K562 (cell line): ENCODE results near the gene RRAGD. TPM values are rescaled to one million over a fixed set of nuclear protein-coding genes. Genes with fewer than 3 reads are reported as not detected.

Source experiments
- CBX3 ChIP-seq, 2 experiments: IDR thresholded peaks; 1 replicate in 1 of 2; 2 replicates in 1 of 2; pipeline ENCODE4 v1.6.1; 2012; ENCODE audit warnings: inconsistent platforms in 2 of 2, low read length in 2 of 2, borderline replicate concordance in 1 of 2, control low read depth in 1 of 2
- CBX8 ChIP-seq: fragments of 200-600 bp; sonication (generic); IDR thresholded peaks from 2 replicates; pipeline ENCODE4 v1.6.1; 2012; ENCODE audit warnings: borderline replicate concordance, mixed run types, low read depth, mild to moderate bottlenecking, moderate library complexity, mixed read lengths, low read length, control low read depth, inconsistent platforms; ENCODE audit not compliant: poor library complexity, severe bottlenecking; ENCODE audit errors: extremely low read depth
- DIDO1 ChIP-seq: fragments of 450-650 bp; IDR thresholded peaks from 2 replicates; pipeline ENCODE4 v1.6.1; 2016; ENCODE audit warnings: low read depth, missing biosample characterization, missing genetic modification characterization
- EP300 ChIP-seq: IDR thresholded peaks from 2 replicates; pipeline ENCODE4 v1.6.1; 2012; ENCODE audit warnings: low read length, improper control_type of control experiment
- FOXJ2 ChIP-seq: fragments of 200-800 bp; sonication (Bioruptor generic); IDR thresholded peaks from 2 replicates; pipeline ENCODE4 v1.6.1; 2016; ENCODE audit warnings: missing genetic modification characterization, missing compliant biosample characterization
- HDAC8 ChIP-seq: fragments of 450-650 bp; IDR thresholded peaks from 2 replicates; pipeline ENCODE4 v1.6.1; 2016; ENCODE audit warnings: mild to moderate bottlenecking, missing genetic modification characterization, moderate library complexity, missing compliant biosample characterization
- KDM1A ChIP-seq, 2 experiments: fragments of 450-650 bp; IDR thresholded peaks; 2 replicates each; pipeline ENCODE4 v1.6.1; 2016; ENCODE audit warnings: mild to moderate bottlenecking in 2 of 2
- KDM2B ChIP-seq: fragments of 250-450 bp; sonication (Bioruptor Pico); IDR thresholded peaks from 2 replicates; pipeline ENCODE4 v1.8.0; 2021; ENCODE audit warnings: mild to moderate bottlenecking, moderate library complexity
- KLF1 ChIP-seq: fragments of 450-650 bp; IDR thresholded peaks from 2 replicates; pipeline ENCODE4 v1.6.1; 2016; ENCODE audit warnings: missing genetic modification characterization, missing compliant biosample characterization
- MYBL2 ChIP-seq, 2 experiments: fragments of 450-650 bp in 1 of 2; sonication (generic) in 1 of 2; formaldehyde crosslinking in 1 of 2; IDR thresholded peaks; 2 replicates each; pipeline versions ENCODE4 v1.6.1 to v1.8.1; 2017 to 2022; ENCODE audit warnings: borderline replicate concordance in 1 of 2, inconsistent platforms in 1 of 2, low read depth in 1 of 2, mild to moderate bottlenecking in 1 of 2, missing genetic modification reagents in 1 of 2, moderate library complexity in 1 of 2
- MYNN ChIP-seq, 2 experiments: sonication (generic); formaldehyde crosslinking in 1 of 2; IDR thresholded peaks; 2 replicates each; pipeline versions ENCODE4 v1.5.0 to v1.6.1; 2016 to 2020; ENCODE audit warnings: antibody characterized with exemption in 1 of 2, missing genetic modification reagents in 1 of 2
- OTX1 ChIP-seq: fragments of 450-650 bp; formaldehyde crosslinking; IDR thresholded peaks from 2 replicates; pipeline ENCODE4 v1.4.0; 2022; ENCODE audit warnings: mild to moderate bottlenecking
- SAP30 ChIP-seq: fragments of 200-600 bp; sonication (generic); IDR thresholded peaks from 2 replicates; pipeline ENCODE4 v1.6.1; 2012; ENCODE audit warnings: borderline replicate concordance, low read depth, mild to moderate bottlenecking, moderate library complexity, low read length, control low read depth, inconsistent platforms; ENCODE audit not compliant: insufficient read depth, poor library complexity, severe bottlenecking
- SRSF1 ChIP-seq: fragments of 200-400 bp; formaldehyde crosslinking; IDR thresholded peaks from 2 replicates; pipeline ENCODE4 v1.6.1; 2017; ENCODE audit warnings: mild to moderate bottlenecking, low read depth, low read length, moderate library complexity
- ZFP1 ChIP-seq: fragments of 450-650 bp; formaldehyde crosslinking; IDR thresholded peaks from 2 replicates; pipeline ENCODE4 v1.4.0; 2020; ENCODE audit warnings: mild to moderate bottlenecking, mixed read lengths
- ZNF507 ChIP-seq: conservative IDR thresholded peaks from 2 replicates; pipeline ENCODE4 v1.6.1; 2017; ENCODE audit warnings: missing genetic modification characterization, missing compliant biosample characterization
- ZZZ3 ChIP-seq: fragments of 450-650 bp; IDR thresholded peaks from 2 replicates; pipeline ENCODE4 v1.6.1; 2016; ENCODE audit warnings: antibody characterized with exemption, mild to moderate bottlenecking, moderate library complexity
- polyA plus RNA-seq, 8 experiments: library from polyadenylated mRNA; depleted of rRNA in 4 of 8; stranded (reverse) in 5 of 8; unstranded in 3 of 8; fragments of >200 nt; fragmentation: Nextera tagmentation in 2 of 8; fragmentation: Illumina TruSeq in 1 of 8; extraction: Ambion mirVana in 2 of 8; extraction: Trizol in 1 of 8; gene quantifications; 2 replicates each; pipeline versions ENCODE4 v1.2.1 to v1.2.3, GENCODE V29; 2011 to 2014; ENCODE audit warnings: inconsistent platforms in 1 of 8, missing spikeins in 1 of 8
- total RNA-seq, 7 experiments: library from RNA; depleted of rRNA in 6 of 7; stranded (reverse); fragments of >200 nt in 6 of 7; fragmentation: Illumina TruSeq in 2 of 7; extraction: Trizol in 2 of 7; gene quantifications; 2 replicates each; pipeline versions ENCODE4 v1.2.1 to v1.2.3, GENCODE V29; 2011 to 2021; ENCODE audit warnings: low replicate concordance in 1 of 7
- TF ChIP-seq, protein P1 (sequence below): IDR thresholded peaks from 3 replicates; pipeline ENCODE4 v1.6.1; 2011; ENCODE audit warnings: borderline replicate concordance, mild to moderate bottlenecking, moderate library complexity; ENCODE audit not compliant: insufficient read length; ENCODE audit errors: extremely low read depth
- TF ChIP-seq, protein P2 (sequence below), 2 experiments: IDR thresholded peaks; 2 replicates each; pipeline ENCODE4 v1.6.1; 2011; ENCODE audit warnings: borderline replicate concordance in 1 of 2, control low read depth in 1 of 2, low read depth in 1 of 2, low read length in 1 of 2, mild to moderate bottlenecking in 1 of 2, mixed read lengths in 1 of 2, moderate library complexity in 1 of 2; ENCODE audit not compliant: insufficient read depth in 1 of 2, insufficient read length in 1 of 2, poor library complexity in 1 of 2, severe bottlenecking in 1 of 2; ENCODE audit errors: extremely low read depth in 1 of 2
- TF ChIP-seq, protein P3 (sequence below): sonication (generic); formaldehyde crosslinking; IDR thresholded peaks from 2 replicates; pipeline ENCODE4 v1.8.0; 2022; ENCODE audit warnings: mild to moderate bottlenecking, missing genetic modification reagents, borderline replicate concordance

RRAGD gene
- total and polyA plus RNA-seq, 9 of the 15 experiments (the other 6 are each of a cell fraction or from before 2014, with no cell fraction given) = 0.03 to 0.07 (median 0.04) TPM; not detected in 6

DNA sequence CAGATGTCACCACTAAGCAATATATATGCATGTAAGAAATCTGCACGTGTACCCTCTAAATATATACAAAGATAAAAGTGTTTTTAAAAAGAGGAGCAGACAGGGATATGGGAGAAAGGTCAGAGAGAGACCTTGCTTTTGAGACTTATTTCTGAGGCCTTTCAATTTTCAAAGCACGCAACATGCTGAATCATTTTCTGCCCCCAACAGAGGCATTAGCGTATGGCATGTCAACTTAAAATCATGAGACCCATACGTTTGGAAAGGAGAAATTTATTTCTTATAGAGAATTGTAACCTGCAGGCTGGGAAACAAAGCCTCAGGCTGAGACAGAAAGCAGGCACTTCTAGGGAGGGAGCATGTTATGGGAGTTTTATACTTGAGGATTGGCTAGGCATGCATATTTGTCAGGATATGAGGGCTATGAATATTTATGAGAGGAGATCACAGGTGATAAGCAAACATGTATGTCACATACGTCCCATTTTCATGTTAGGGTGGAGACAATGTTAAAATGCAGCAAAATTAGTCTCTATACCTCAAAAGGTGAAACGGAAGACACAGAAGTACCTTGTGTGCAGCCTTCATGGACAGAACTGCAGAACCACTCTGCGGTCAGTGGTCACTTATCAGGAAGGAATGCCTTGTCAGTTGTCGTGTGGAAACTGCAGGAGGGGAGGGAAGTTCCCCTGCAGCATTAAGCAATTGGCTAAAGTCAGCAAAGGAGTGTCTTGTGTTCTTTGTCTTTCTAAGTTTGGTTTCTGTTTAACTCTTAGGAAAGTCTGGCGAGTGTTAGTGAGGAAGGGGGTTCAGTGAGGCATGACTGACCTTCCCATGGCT is 90.7 kb downstream of the RRAGD start (continued):
- TF ChIP-seq KLF1 (tag) (no peak), CBX8 (no peak), OTX1 (CRISPR knock-in tag) (no peak), SRSF1 (no peak), DIDO1 (tag) (no peak), EP300 (peak; percentile 77), ZZZ3 (no peak), HDAC8 (tag) (no peak), ZNF507 (no peak), FOXJ2 (no peak), MYNN (IDR thresholded peaks at IDR 0.05) (no peak), MYNN (CRISPR knock-in tag; IDR thresholded peaks at IDR 0.05) (no peak), KDM2B (CRISPR knock-in tag) (no peak), KDM1A (IDR thresholded peaks at IDR 0.05) (no peak), MYBL2 (IDR thresholded peaks at IDR 0.05; ENCODE audit: low read depth) (no peak), MYBL2 (CRISPR knock-in tag; IDR thresholded peaks at IDR 0.05; ENCODE audit: borderline replicate concordance) (no peak), ZFP1 (CRISPR knock-in tag) (no peak), CBX3 (IDR thresholded peaks at IDR 0.05; ENCODE audit: borderline replicate concordance in 1 of 2, low read length in 2 of 2) (peak in 1 of 2 experiments; percentile 67; a peak in 1 of 3 replicates), SAP30 (no peak)
- TF ChIP-seq, protein P1, sequence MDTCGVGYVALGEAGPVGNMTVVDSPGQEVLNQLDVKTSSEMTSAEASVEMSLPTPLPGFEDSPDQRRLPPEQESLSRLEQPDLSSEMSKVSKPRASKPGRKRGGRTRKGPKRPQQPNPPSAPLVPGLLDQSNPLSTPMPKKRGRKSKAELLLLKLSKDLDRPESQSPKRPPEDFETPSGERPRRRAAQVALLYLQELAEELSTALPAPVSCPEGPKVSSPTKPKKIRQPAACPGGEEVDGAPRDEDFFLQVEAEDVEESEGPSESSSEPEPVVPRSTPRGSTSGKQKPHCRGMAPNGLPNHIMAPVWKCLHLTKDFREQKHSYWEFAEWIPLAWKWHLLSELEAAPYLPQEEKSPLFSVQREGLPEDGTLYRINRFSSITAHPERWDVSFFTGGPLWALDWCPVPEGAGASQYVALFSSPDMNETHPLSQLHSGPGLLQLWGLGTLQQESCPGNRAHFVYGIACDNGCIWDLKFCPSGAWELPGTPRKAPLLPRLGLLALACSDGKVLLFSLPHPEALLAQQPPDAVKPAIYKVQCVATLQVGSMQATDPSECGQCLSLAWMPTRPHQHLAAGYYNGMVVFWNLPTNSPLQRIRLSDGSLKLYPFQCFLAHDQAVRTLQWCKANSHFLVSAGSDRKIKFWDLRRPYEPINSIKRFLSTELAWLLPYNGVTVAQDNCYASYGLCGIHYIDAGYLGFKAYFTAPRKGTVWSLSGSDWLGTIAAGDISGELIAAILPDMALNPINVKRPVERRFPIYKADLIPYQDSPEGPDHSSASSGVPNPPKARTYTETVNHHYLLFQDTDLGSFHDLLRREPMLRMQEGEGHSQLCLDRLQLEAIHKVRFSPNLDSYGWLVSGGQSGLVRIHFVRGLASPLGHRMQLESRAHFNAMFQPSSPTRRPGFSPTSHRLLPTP = no peak
- TF ChIP-seq, protein P2, sequence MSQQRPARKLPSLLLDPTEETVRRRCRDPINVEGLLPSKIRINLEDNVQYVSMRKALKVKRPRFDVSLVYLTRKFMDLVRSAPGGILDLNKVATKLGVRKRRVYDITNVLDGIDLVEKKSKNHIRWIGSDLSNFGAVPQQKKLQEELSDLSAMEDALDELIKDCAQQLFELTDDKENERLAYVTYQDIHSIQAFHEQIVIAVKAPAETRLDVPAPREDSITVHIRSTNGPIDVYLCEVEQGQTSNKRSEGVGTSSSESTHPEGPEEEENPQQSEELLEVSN (IDR thresholded peaks at IDR 0.05; ENCODE audit: borderline replicate concordance in 1 of 2, extremely low read depth in 1 of 2, insufficient read depth in 1 of 2, insufficient read length in 1 of 2, low read depth in 1 of 2, low read length in 1 of 2, poor library complexity in 1 of 2, severe bottlenecking in 1 of 2) = no peak
- TF ChIP-seq, protein P3, sequence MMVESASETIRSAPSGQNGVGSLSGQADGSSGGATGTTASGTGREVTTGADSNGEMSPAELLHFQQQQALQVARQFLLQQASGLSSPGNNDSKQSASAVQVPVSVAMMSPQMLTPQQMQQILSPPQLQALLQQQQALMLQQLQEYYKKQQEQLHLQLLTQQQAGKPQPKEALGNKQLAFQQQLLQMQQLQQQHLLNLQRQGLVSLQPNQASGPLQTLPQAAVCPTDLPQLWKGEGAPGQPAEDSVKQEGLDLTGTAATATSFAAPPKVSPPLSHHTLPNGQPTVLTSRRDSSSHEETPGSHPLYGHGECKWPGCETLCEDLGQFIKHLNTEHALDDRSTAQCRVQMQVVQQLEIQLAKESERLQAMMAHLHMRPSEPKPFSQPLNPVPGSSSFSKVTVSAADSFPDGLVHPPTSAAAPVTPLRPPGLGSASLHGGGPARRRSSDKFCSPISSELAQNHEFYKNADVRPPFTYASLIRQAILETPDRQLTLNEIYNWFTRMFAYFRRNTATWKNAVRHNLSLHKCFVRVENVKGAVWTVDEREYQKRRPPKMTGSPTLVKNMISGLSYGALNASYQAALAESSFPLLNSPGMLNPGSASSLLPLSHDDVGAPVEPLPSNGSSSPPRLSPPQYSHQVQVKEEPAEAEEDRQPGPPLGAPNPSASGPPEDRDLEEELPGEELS = no peak
